Large intestine (tissue), 3 donors: ENCODE data around the gene NUDT3. TPM values are rescaled to one million over a fixed set of nuclear protein-coding genes. Genes with fewer than 3 reads are reported as not detected.

Experiments used
- DNase-seq, 2 donors: peaks; one replicate each; pipeline versions ENCODE4 v3.0.0 to v3.0.0-alpha.2; 2013
- H3K27ac ChIP-seq: one replicate; pipeline ENCODE4 v1.5.1; 2013; ENCODE audit warnings: low read length
- H3K27me3 ChIP-seq: 2 replicates; pipeline ENCODE4 v1.6.1; 2013; ENCODE audit warnings: low read length; ENCODE audit not compliant: control insufficient read depth, insufficient read depth
- H3K36me3 ChIP-seq: 2 replicates; pipeline ENCODE4 v1.6.1; 2013; ENCODE audit warnings: low read length; ENCODE audit not compliant: control insufficient read depth, insufficient read depth
- H3K4me1 ChIP-seq: one replicate; pipeline ENCODE4 v1.6.1; 2013; ENCODE audit warnings: low read length; ENCODE audit not compliant: control insufficient read depth, insufficient read depth
- H3K4me3 ChIP-seq: one replicate; pipeline ENCODE4 v1.5.1; 2013; ENCODE audit warnings: low read length
- H3K9me3 ChIP-seq: one replicate; pipeline ENCODE4 v1.6.1; 2013; ENCODE audit warnings: mild to moderate bottlenecking, low read depth, low read length, moderate library complexity; ENCODE audit not compliant: control insufficient read depth
- WGBS: methylation state at CpG from one replicate; pipeline ENCODE4 v1.1.5; 2013; ENCODE audit warnings: low lambda C conversion rate; ENCODE audit not compliant: insufficient coverage; 5-methylcytosine and 5-hydroxymethylcytosine counted together
- polyA plus RNA-seq: library from polyadenylated mRNA; unstranded; fragments of 120-200 nt; gene quantifications from one replicate; pipeline ENCODE4 v1.2.1, GENCODE V29; 2013

Gene NUDT3
- polyA plus RNA-seq, 1 donor: 13.5 TPM

- no peak for DNase-seq
- no peaks in the 10 kb centered on the region for H3K4me1 ChIP-seq
- H3K4me3 ChIP-seq: no peak overlapping the region
- no peaks in the 10 kb centered on the region for H3K9me3 ChIP-seq
- WGBS: no CpG with 5 or more reads among the region's 1 CpG
- no peaks in the 10 kb centered on the region for H3K36me3 ChIP-seq
- no peaks in the 10 kb centered on the region for H3K27me3 ChIP-seq
- H3K27ac ChIP-seq: no peak overlapping the region
Observed at GRCh38 chr6:34347303-34347702, 45.2 kb downstream of the NUDT3 start.

GRCh38 chr6:34346175-34347119 lies 46.0 kb downstream of the NUDT3 start:
- no peak overlapping the region for H3K4me3 ChIP-seq
- WGBS: 92% methylated on average over 1 of the region's 9 CpGs
- no peaks in the 10 kb centered on the region for H3K9me3 ChIP-seq
- H3K27ac ChIP-seq: no peak overlapping the region
- H3K4me1 ChIP-seq: peaks cover 4% of the 10 kb centered on the region
- peaks cover 3% of the 10 kb centered on the region for H3K36me3 ChIP-seq
- no peaks in the 10 kb centered on the region for H3K27me3 ChIP-seq
- DNase-seq: no peak

GRCh38 chr6:34343806-34344205 lies 48.7 kb downstream of the NUDT3 start:
- H3K9me3 ChIP-seq: no peaks in the 10 kb centered on the region
- no peaks in the 10 kb centered on the region for H3K27me3 ChIP-seq
- no peak for DNase-seq
- H3K36me3 ChIP-seq: peaks cover 4% of the 10 kb centered on the region
- H3K4me3 ChIP-seq: no peak overlapping the region
- H3K27ac ChIP-seq: no peak overlapping the region
- H3K4me1 ChIP-seq: peaks cover 6% of the 10 kb centered on the region

- H3K9me3 ChIP-seq: no peaks in the 10 kb centered on the region
- DNase-seq: no peak
- peaks cover 4% of the 10 kb centered on the region for H3K36me3 ChIP-seq
- no peak overlapping the region for H3K27ac ChIP-seq
- no peaks in the 10 kb centered on the region for H3K27me3 ChIP-seq
- peaks cover 6% of the 10 kb centered on the region for H3K4me1 ChIP-seq
- H3K4me3 ChIP-seq: no peak overlapping the region
Observed at GRCh38 chr6:34342247-34342646, 50.2 kb downstream of the NUDT3 start.

- WGBS: no CpG with 5 or more reads among the region's 8 CpGs
- Histone ChIP-seq H3K36me3 (peaks cover 4% of the 10 kb centered on the region), H3K27ac (peak overlapping the region; percentile 66), H3K4me1 (peaks cover 6% of the 10 kb centered on the region), H3K4me3 (no peak overlapping the region), H3K9me3 (no peaks in the 10 kb centered on the region), H3K27me3 (no peaks in the 10 kb centered on the region)
- DNase-seq: no peak
Observed at GRCh38 chr6:34341481-34341971, 50.9 kb downstream of the NUDT3 start.

- Histone ChIP-seq H3K36me3 (peaks cover 4% of the 10 kb centered on the region), H3K27ac (peak overlapping the region; percentile 66), H3K4me3 (no peak overlapping the region), H3K9me3 (no peaks in the 10 kb centered on the region), H3K4me1 (peaks cover 6% of the 10 kb centered on the region), H3K27me3 (no peaks in the 10 kb centered on the region)
- WGBS: 71% methylated on average over 1 of the region's 3 CpGs
- DNase-seq: peak; percentile 38 to 64
Observed at GRCh38 chr6:34340906-34341480, 51.5 kb downstream of the NUDT3 start.

- Histone ChIP-seq H3K36me3 (peaks cover 4% of the 10 kb centered on the region), H3K9me3 (no peaks in the 10 kb centered on the region), H3K4me1 (peaks cover 6% of the 10 kb centered on the region), H3K27ac (peak overlapping the region; percentile 66), H3K4me3 (no peak overlapping the region), H3K27me3 (no peaks in the 10 kb centered on the region)
- WGBS: 90% methylated on average over 2 of the region's 3 CpGs
- DNase-seq: peak in 1 of 2 donors; percentile 55
Observed at GRCh38 chr6:34340394-34340793, 52.1 kb downstream of the NUDT3 start.

- no peaks in the 10 kb centered on the region for H3K27me3 ChIP-seq
- peak overlapping the region; percentile 66 for H3K27ac ChIP-seq
- H3K4me1 ChIP-seq: peaks cover 6% of the 10 kb centered on the region
- peaks cover 4% of the 10 kb centered on the region for H3K36me3 ChIP-seq
- H3K4me3 ChIP-seq: no peak overlapping the region
- no peak for DNase-seq
- WGBS: no CpG with 5 or more reads among the region's 3 CpGs
- no peaks in the 10 kb centered on the region for H3K9me3 ChIP-seq
Observed at GRCh38 chr6:34339971-34340370, 52.5 kb downstream of the NUDT3 start.

GRCh38 chr6:34339432-34339831 lies 53.0 kb downstream of the NUDT3 start:
- Histone ChIP-seq H3K27me3 (no peaks in the 10 kb centered on the region), H3K4me1 (peaks cover 6% of the 10 kb centered on the region), H3K36me3 (peaks cover 4% of the 10 kb centered on the region), H3K27ac (no peak overlapping the region), H3K9me3 (no peaks in the 10 kb centered on the region), H3K4me3 (no peak overlapping the region)
- no peak for DNase-seq
- WGBS: 75% methylated on average over 1 of the region's 1 CpG

- no CpG with 5 or more reads among the region's 1 CpG for WGBS
- H3K27ac ChIP-seq: no peak overlapping the region
- H3K27me3 ChIP-seq: no peaks in the 10 kb centered on the region
- no peaks in the 10 kb centered on the region for H3K9me3 ChIP-seq
- H3K36me3 ChIP-seq: peaks cover 4% of the 10 kb centered on the region
- DNase-seq: no peak
- no peak overlapping the region for H3K4me3 ChIP-seq
- H3K4me1 ChIP-seq: peaks cover 6% of the 10 kb centered on the region
Observed at GRCh38 chr6:34338811-34339210, 53.7 kb downstream of the NUDT3 start.
